HG02610 (cell line): ENCODE measurements around the gene SRI.
"Not testable (repeated sequence)": the region's sequence is repeated elsewhere in the genome, so short reads cannot be mapped to it uniquely, and the experiment has no call there.

Experiments
- ATAC-seq: cut with Tn5 transposase; IDR thresholded peaks from one replicate; pipeline ENCODE4 v1.9.1; 2021; ENCODE audit warnings: mild to moderate bottlenecking, moderate library complexity; ENCODE audit not compliant: unreplicated experiment

The SRI gene

GRCh38 chr7:88184848-88185304, 35.0 kb downstream of the SRI start:
- peak; percentile 87 for ATAC-seq

GRCh38 chr7:88183051-88183450, 36.8 kb downstream of the SRI start:
- no peak for ATAC-seq

GRCh38 chr7:88176190-88176589, 43.6 kb downstream of the SRI start:
- no peak for ATAC-seq

GRCh38 chr7:88172842-88173241, 47.0 kb downstream of the SRI start:
- no peak for ATAC-seq

GRCh38 chr7:88169717-88170320, 50.0 kb downstream of the SRI start:
- no peak for ATAC-seq

- no peak for ATAC-seq
Observed at GRCh38 chr7:88167721-88168120, 52.1 kb downstream of the SRI start.

- ATAC-seq = no peak
Observed at GRCh38 chr7:88167223-88167622, 52.6 kb downstream of the SRI start.

GRCh38 chr7:88165697-88166096, 54.1 kb downstream of the SRI start:
- no peak for ATAC-seq

- ATAC-seq = not testable (repeated sequence)
Observed at GRCh38 chr7:88159741-88160140, 60.1 kb downstream of the SRI start.

- ATAC-seq = no peak
Observed at GRCh38 chr7:88156356-88156755, 63.5 kb downstream of the SRI start.

GRCh38 chr7:88155756-88156155, 64.1 kb downstream of the SRI start:
- no peak for ATAC-seq
